Jurkat, Clone E6-1 (cell line): ENCODE results near the gene SEL1L3.

ENCODE experiments used
- DNase-seq: peaks from one replicate; pipeline ENCODE4 v3.0.0-alpha.2; 2011; ENCODE audit warnings: low read depth, low spot score
- H3K4me3 ChIP-seq: 2 replicates; pipeline ENCODE4 v1.5.1; 2011; ENCODE audit warnings: mild to moderate bottlenecking, low read length, control low read depth, moderate library complexity

The SEL1L3 gene

GRCh38 chr4:25803720-25804225 is 59.0 kb downstream of the SEL1L3 start:
- DNase-seq, result no peak
- H3K4me3 ChIP-seq, result no peak overlapping the region

GRCh38 chr4:25801594-25801993 is 61.2 kb downstream of the SEL1L3 start:
- H3K4me3 ChIP-seq, result no peak overlapping the region
- no peak for DNase-seq

GRCh38 chr4:25800245-25800644 is 62.5 kb downstream of the SEL1L3 start:
- no peak for DNase-seq
- H3K4me3 ChIP-seq, result no peak overlapping the region

GRCh38 chr4:25799522-25799921 is 63.3 kb downstream of the SEL1L3 start:
- H3K4me3 ChIP-seq, result no peak overlapping the region
- DNase-seq, result no peak

GRCh38 chr4:25797136-25797535 is 65.7 kb downstream of the SEL1L3 start:
- no peak overlapping the region for H3K4me3 ChIP-seq
- no peak for DNase-seq

DNA sequence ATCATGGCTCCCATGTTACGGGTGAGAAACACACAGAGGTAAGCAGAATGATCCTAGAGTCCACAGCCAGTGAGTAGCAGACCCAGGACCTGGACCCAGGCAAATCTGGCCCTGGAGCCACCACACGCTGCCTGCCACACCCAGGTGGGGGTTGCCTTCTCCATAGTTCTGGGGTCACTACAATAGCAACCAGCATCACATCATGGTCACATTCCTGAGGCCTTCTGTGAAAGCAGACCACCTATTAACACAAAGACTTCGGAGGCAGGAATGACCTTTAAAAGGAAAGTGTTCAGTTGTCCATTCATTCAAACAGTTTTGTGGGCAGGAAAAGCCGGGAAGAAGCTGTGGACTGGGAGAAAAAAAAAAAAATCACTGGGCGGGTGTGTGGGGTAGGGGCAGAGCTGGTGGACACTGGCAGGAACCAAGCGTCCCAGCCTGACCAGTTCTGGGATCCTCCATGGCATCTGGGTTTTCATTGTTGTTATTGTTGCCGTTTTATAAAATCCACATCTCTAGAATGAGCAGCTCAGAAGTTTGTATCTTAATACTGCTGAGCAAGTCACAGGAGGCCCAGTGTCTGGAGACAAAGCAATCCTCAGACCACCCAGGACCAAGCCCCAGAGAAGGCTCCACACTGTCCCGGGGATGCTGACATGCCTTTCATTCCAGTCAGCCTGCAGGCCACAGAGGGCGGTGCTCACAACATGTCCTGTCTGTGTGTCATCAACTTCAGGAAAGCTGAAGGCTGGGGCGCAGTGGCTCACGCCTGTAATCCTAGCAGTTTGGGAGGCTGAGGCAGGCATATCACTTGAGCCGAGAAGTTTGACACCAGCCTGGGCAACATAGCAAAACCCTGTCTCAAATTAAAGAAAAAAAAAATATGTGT is 67.0 kb downstream of the SEL1L3 start:
- no peak overlapping the region for H3K4me3 ChIP-seq
- no peak for DNase-seq

GRCh38 chr4:25795091-25795490 is 67.7 kb downstream of the SEL1L3 start:
- no peak overlapping the region for H3K4me3 ChIP-seq
- no peak for DNase-seq

GRCh38 chr4:25792876-25793275 is 69.9 kb downstream of the SEL1L3 start:
- no peak for DNase-seq
- H3K4me3 ChIP-seq, result no peak overlapping the region

- H3K4me3 ChIP-seq, result no peak overlapping the region
- DNase-seq, result no peak
Observed at GRCh38 chr4:25792200-25792791, 70.5 kb downstream of the SEL1L3 start.

- DNase-seq, result no peak
- no peak overlapping the region for H3K4me3 ChIP-seq
Observed at GRCh38 chr4:25790024-25790423, 72.8 kb downstream of the SEL1L3 start.

GRCh38 chr4:25788703-25789238 is 74.0 kb downstream of the SEL1L3 start:
- no peak for DNase-seq
- H3K4me3 ChIP-seq, result no peak overlapping the region

DNA sequence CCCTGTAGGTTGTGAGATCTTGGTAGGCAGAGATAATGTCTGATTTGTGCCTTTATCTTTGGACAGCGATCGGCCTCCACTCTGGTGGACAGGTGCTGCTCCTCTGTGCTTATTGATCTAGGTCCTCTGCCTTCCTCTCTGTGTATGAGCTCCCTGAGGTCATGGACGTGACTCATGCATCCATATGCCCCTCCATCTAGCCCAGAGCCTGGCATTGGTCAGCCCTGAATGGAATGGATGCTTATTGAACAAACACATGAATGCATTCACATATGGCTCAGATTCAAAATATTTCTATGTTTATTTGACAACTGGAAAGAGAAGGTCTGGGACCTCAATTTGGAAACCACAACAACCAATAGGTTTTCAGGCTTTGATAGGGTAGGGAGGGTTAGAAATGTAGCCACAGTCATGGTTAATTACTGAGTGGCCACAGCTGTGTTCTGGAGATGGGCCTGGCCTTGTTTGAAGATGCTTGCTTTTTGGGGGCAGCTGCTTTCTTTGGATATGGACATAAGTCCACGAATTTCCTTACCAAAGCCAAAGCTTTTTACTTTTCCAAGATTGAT is 76.2 kb downstream of the SEL1L3 start:
- DNase-seq, result no peak
- no peak overlapping the region for H3K4me3 ChIP-seq

DNA sequence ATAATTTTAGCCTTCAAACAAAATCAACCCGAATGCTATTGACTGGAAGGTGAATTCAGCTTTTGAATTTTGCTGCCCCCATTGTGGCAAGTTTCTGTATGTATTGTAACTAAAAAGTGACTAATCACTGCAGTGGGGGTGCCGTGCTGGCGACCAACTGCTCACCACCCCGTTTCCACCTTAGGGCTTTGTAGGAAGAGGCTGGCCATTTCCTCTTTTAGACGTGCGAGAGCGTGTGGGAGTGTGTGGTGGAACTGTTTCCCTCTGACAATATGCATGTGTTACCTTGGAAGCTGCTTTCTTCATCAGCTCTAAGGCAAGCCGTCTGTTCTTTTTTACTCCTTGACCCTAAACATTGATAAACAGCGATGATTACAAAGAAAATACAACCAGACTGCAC is 78.8 kb downstream of the SEL1L3 start:
- H3K4me3 ChIP-seq, result no peak overlapping the region
- DNase-seq, result no peak

- DNase-seq, result no peak
- no peak overlapping the region for H3K4me3 ChIP-seq
Observed at GRCh38 chr4:25783126-25783525, 79.7 kb downstream of the SEL1L3 start.

GRCh38 chr4:25782482-25782881 is 80.3 kb downstream of the SEL1L3 start:
- DNase-seq, result no peak
- H3K4me3 ChIP-seq, result no peak overlapping the region

- DNase-seq, result no peak
- H3K4me3 ChIP-seq, result no peak overlapping the region
Observed at GRCh38 chr4:25779021-25779420, 83.8 kb downstream of the SEL1L3 start.

DNA sequence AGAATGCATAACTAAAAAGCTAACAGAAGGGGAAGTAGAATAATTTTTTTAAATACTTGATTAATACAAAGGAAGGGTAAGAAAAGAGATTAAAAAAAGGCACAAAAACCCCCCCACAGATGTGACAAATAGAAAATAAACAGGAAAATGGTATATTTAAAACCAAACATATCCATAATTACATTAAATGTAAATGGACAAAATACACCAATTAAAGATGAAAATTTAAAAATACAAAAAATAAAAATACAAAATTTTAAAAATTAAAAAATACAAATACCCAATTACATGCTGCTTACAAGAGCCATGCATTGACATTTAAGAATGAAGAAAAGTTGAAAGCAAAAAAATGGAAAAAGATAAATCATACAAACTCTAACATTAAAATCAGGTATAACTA is 86.0 kb downstream of the SEL1L3 start:
- DNase-seq, result no peak

DNA sequence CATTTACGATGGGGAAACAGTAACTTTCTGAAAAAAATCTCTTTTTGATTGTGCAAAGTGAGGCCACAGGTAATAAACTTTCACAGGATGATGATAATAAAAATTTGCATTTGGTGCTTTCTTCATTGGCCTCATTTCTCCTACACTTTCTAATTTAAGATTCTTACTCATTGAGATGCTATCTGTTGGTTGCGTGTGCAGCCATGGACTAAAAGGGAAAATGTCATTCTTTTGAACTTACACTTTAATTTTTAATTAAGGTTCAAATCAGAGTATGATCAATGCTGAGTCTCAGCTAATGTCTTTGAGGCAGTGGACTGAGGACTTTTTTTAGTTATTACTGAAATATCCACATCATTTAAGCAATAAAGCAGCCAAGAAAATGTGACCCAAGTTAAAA is 87.6 kb downstream of the SEL1L3 start:
- H3K4me3 ChIP-seq, result no peak overlapping the region
- DNase-seq, result no peak

More for the DNA sequence above, 86.0 kb downstream of the SEL1L3 start:
- no peak overlapping the region for H3K4me3 ChIP-seq

- peak; percentile 51 for DNase-seq
- H3K4me3 ChIP-seq, result no peak overlapping the region
Observed at GRCh38 chr4:25773358-25773757, 89.4 kb downstream of the SEL1L3 start.

DNA sequence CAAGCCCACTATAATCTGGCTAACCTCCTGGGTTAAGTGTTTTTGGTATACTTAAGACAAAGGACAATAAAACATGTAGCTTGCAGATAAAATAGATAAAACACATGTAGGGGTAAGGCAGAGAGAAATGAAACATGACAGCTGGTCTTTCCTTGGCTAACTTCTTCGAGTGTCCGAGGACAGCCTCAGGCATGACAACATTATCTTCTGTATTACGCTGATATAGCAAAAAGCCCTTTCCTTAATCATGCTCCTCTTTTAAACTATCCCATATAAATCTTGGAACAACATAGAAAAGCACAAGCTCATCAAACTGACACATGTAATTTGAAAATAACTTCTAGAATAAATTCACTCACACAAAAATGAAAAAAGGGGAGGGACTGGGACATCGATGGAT is 91.1 kb downstream of the SEL1L3 start:
- no peak overlapping the region for H3K4me3 ChIP-seq
- DNase-seq, result no peak
